Glomerular visceral epithelial cell (primary cell): ENCODE data around the gene CAMK1G.

Experiments used
- DNase-seq: peaks from one replicate; pipeline ENCODE4 v3.0.0-alpha.2; 2016; ENCODE audit errors: extremely low spot score

Gene CAMK1G

GRCh38 chr1:209662879-209663327 lies 79.4 kb downstream of the CAMK1G start:
- DNase-seq = no peak
